K562 (cell line): ENCODE measurements around the gene SLC38A11. TPM values are rescaled to one million over a fixed set of nuclear protein-coding genes. Genes with fewer than 3 reads are reported as not detected.

Source experiments
- ATAC-seq: fragments of 200-7000 bp; cut with Tn5 transposase; 3 replicates; pipeline ENCODE4 v1.9.1; 2020; ENCODE audit warnings: moderate library complexity
- BruUV-seq: library from RNA; stranded (reverse); fragments of 400-500 nt; replicated peaks from 2 replicates; lab custom pipeline; 2021; lab: Mats Ljungman, UMichigan
- CTCF ChIA-PET: fragments of 300-600 bp; formaldehyde crosslinking; extraction: SDS; loops from one replicate; lab custom pipeline; 2021; ENCODE audit warnings: low intra/inter-chr PET ratio; lab: Yijun Ruan, JAX
- POLR2A ChIA-PET: fragments of 300-600, 350-650 bp; sonication (Branson Sonifier 250); formaldehyde crosslinking; extraction: SDS; loops from one replicate; lab custom pipeline; 2021; ENCODE audit warnings: antibody characterized with exemption, inconsistent platforms; lab: Yijun Ruan, JAX
- DNase-seq, 4 experiments: peaks; one replicate each; pipeline versions ENCODE4 v3.0.0 to v3.0.0-alpha.2; 2011 to 2018; ENCODE audit warnings: low spot score in 3 of 4, mixed read lengths in 3 of 4; ENCODE audit errors: extremely low read depth in 1 of 4
- FAIRE-seq: peaks from 2 replicates; lab custom pipeline; 2011; peaks lifted over from hg19 to GRCh38; lab: Jason Lieb, UNC
- H2AFZ ChIP-seq: 2 replicates; pipeline ENCODE4 v1.6.0; 2011; ENCODE audit warnings: low read depth, low read length, control low read depth, inconsistent platforms
- H3K27ac ChIP-seq: fragments of 200-600 bp; 3 replicates; pipeline ENCODE4 v1.8.0; 2011; ENCODE audit warnings: low read depth, mild to moderate bottlenecking, control low read depth, inconsistent platforms, low read length, moderate library complexity, mixed read lengths; ENCODE audit errors: extremely low read depth
- H3K27me3 ChIP-seq, 2 experiments: fragments of 300-600 bp in 1 of 2; 2 replicates in 1 of 2; 3 replicates in 1 of 2; pipeline versions ENCODE4 v1.6.0 to v1.8.0; 2011; ENCODE audit warnings: inconsistent platforms in 2 of 2, low read length in 2 of 2, mild to moderate bottlenecking in 1 of 2, mixed read lengths in 1 of 2, moderate library complexity in 1 of 2; ENCODE audit not compliant: control insufficient read depth in 2 of 2, insufficient read depth in 2 of 2
- H3K36me3 ChIP-seq: fragments of 300-600 bp; 3 replicates; pipeline ENCODE4 v1.8.0; 2011; ENCODE audit warnings: mild to moderate bottlenecking, low read length, inconsistent platforms; ENCODE audit not compliant: control insufficient read depth, insufficient read depth
- H3K4me1 ChIP-seq, 2 experiments: fragments of 200-600 bp in 1 of 2; replicated peaks in 1 of 2; 2 replicates in 1 of 2; 3 replicates in 1 of 2; pipeline versions ENCODE4 v1.5.1 to v1.8.0; 2011; ENCODE audit warnings: inconsistent platforms in 2 of 2, low read length in 2 of 2, mild to moderate bottlenecking in 1 of 2, mixed read lengths in 1 of 2, moderate library complexity in 1 of 2; ENCODE audit not compliant: control insufficient read depth in 2 of 2, insufficient read depth in 2 of 2
- H3K4me2 ChIP-seq: 2 replicates; pipeline ENCODE4 v1.6.1; 2011; ENCODE audit warnings: low read length, control low read depth, inconsistent platforms, mixed read lengths; ENCODE audit not compliant: insufficient read depth
- H3K4me3 ChIP-seq: fragments of 200-600 bp; sonication (generic), shearing (Covaris generic); 2 replicates; pipeline ENCODE4 v1.5.1; 2016; ENCODE audit warnings: control low read depth, inconsistent platforms
- H3K79me2 ChIP-seq: fragments of 200-600 bp; 3 replicates; pipeline ENCODE4 v1.8.0; 2011; ENCODE audit warnings: low read length, inconsistent platforms; ENCODE audit not compliant: control insufficient read depth, insufficient read depth
- H3K9ac ChIP-seq, 2 experiments: 2 replicates each; pipeline versions ENCODE4 v1.6.0 to v1.6.1; 2011; ENCODE audit warnings: low read depth in 2 of 2, low read length in 2 of 2, control low read depth in 1 of 2, inconsistent platforms in 1 of 2, mild to moderate bottlenecking in 1 of 2, mixed read lengths in 1 of 2; ENCODE audit not compliant: insufficient read depth in 1 of 2
- H3K9me1 ChIP-seq: one replicate; pipeline ENCODE4 v1.6.0; 2011; ENCODE audit warnings: inconsistent platforms, mild to moderate bottlenecking, low read length, moderate library complexity; ENCODE audit not compliant: control insufficient read depth, insufficient read depth
- H3K9me3 ChIP-seq: replicated peaks from 2 replicates; pipeline ENCODE4 v1.5.1; 2011; ENCODE audit warnings: low read depth, low read length, inconsistent platforms; ENCODE audit not compliant: control insufficient read depth, insufficient read depth
- H4K20me1 ChIP-seq: replicated peaks from 2 replicates; pipeline ENCODE4 v1.6.1; 2011; ENCODE audit warnings: low read length, inconsistent platforms, mixed read lengths; ENCODE audit not compliant: control insufficient read depth, insufficient read depth
- ARID2 ChIP-seq: fragments of 450-650 bp; IDR thresholded peaks from 2 replicates; pipeline ENCODE4 v1.6.1; 2017; ENCODE audit warnings: antibody characterized with exemption, mild to moderate bottlenecking
- CEBPG ChIP-seq, 3 experiments: fragments of 200-800 bp in 1 of 3; sonication (Bioruptor generic) in 1 of 3; sonication (generic) in 1 of 3; formaldehyde crosslinking in 1 of 3; IDR thresholded peaks in 2 of 3; conservative IDR thresholded peaks in 1 of 3; 2 replicates each; pipeline versions ENCODE4 v1.6.1 to v1.8.0; 2016 to 2022; ENCODE audit warnings: missing compliant biosample characterization in 2 of 3, missing genetic modification characterization in 2 of 3, mild to moderate bottlenecking in 1 of 3, missing genetic modification reagents in 1 of 3
- ELF2 ChIP-seq: fragments of 250-450 bp; sonication (Bioruptor Pico); IDR thresholded peaks from 2 replicates; pipeline ENCODE4 v1.5.0; 2021; ENCODE audit warnings: mild to moderate bottlenecking
- EP300 ChIP-seq: IDR thresholded peaks from 2 replicates; pipeline ENCODE4 v1.6.1; 2012; ENCODE audit warnings: low read length, improper control_type of control experiment
- KLF10 ChIP-seq: fragments of 250-450 bp; sonication (Bioruptor Pico); IDR thresholded peaks from 2 replicates; pipeline ENCODE4 v1.6.1; 2021; ENCODE audit warnings: matching md5 sums
- NEUROD1 ChIP-seq: fragments of 150-350 bp; IDR thresholded peaks from 2 replicates; pipeline ENCODE4 v1.6.1; 2014; ENCODE audit warnings: borderline replicate concordance, low read length, low read depth; ENCODE audit not compliant: partially characterized antibody
- NFIX ChIP-seq: fragments of 250-450 bp; sonication (Bioruptor Pico); IDR thresholded peaks from 2 replicates; pipeline ENCODE4 v1.4.0; 2020; ENCODE audit warnings: low read depth, mild to moderate bottlenecking, moderate library complexity
- NRF1 ChIP-seq, 2 experiments: fragments of 450-650 bp; IDR thresholded peaks in 1 of 2; conservative IDR thresholded peaks in 1 of 2; 2 replicates each; pipeline ENCODE4 v1.6.1; 2014; ENCODE audit warnings: mild to moderate bottlenecking in 2 of 2
- NUFIP1 ChIP-seq: fragments of 450-650 bp; IDR thresholded peaks from 2 replicates; pipeline ENCODE4 v1.6.1; 2018; ENCODE audit not compliant: partially characterized antibody
- PRMT5 ChIP-seq: sonication (generic); formaldehyde crosslinking; IDR thresholded peaks from 2 replicates; pipeline ENCODE4 v1.5.0; 2020; ENCODE audit warnings: missing genetic modification reagents
- RAD21 ChIP-seq, 2 experiments: fragments of 250-450 bp in 1 of 2; fragments of 450-650 bp in 1 of 2; sonication (Bioruptor Pico) in 1 of 2; formaldehyde crosslinking in 1 of 2; IDR thresholded peaks in 1 of 2; conservative IDR thresholded peaks in 1 of 2; 2 replicates each; pipeline versions ENCODE4 v1.4.0 to v1.8.0; 2020 to 2022; ENCODE audit warnings: mild to moderate bottlenecking in 2 of 2, moderate library complexity in 1 of 2
- SMARCA5 ChIP-seq: fragments of 450-650 bp; IDR thresholded peaks from 2 replicates; pipeline ENCODE4 v1.6.1; 2016
- STAT5B ChIP-seq: fragments of 250-450 bp; sonication (Bioruptor Pico); IDR thresholded peaks from 2 replicates; pipeline ENCODE4 v1.8.0; 2021; ENCODE audit warnings: mild to moderate bottlenecking, inconsistent platforms
- ZFP36 ChIP-seq: fragments of 150-350 bp; IDR thresholded peaks from 2 replicates; pipeline ENCODE4 v1.6.1; 2018; ENCODE audit warnings: low read length, low read depth; ENCODE audit not compliant: partially characterized antibody
- ZNF124 ChIP-seq: sonication (generic); formaldehyde crosslinking; IDR thresholded peaks from 2 replicates; pipeline ENCODE4 v1.8.1; 2022; ENCODE audit warnings: missing genetic modification reagents
- ZNF224 ChIP-seq: sonication (generic); formaldehyde crosslinking; IDR thresholded peaks from 2 replicates; pipeline ENCODE4 v1.8.0; 2022; ENCODE audit warnings: mild to moderate bottlenecking, missing genetic modification reagents
- ZNF316 ChIP-seq: fragments of 450-650 bp; IDR thresholded peaks from 2 replicates; pipeline ENCODE4 v1.6.1; 2016
- WGBS: fragments of 100-300 bp; shearing (Covaris generic); methylation state at CpG from one replicate; pipeline ENCODE4 v1.1.6; 2016; ENCODE audit warnings: low coverage, mixed read lengths; ENCODE audit not compliant: insufficient coverage; ENCODE audit errors: missing lambda C conversion rate; 5-methylcytosine and 5-hydroxymethylcytosine counted together
- in situ Hi-C: fragments of 300-500 bp; cut with MboI; formaldehyde crosslinking; loops from 4 replicates; pipeline ENCODE4 v1.15.0; 2018; ENCODE audit warnings: inconsistent platforms, mixed read lengths
- intact Hi-C: fragments of 100-400 bp; cut with micrococcal nuclease; formaldehyde crosslinking; loops from 2 replicates; pipeline ENCODE4 v1.14.2; 2022
- polyA plus RNA-seq, 8 experiments: library from polyadenylated mRNA; depleted of rRNA in 4 of 8; stranded (reverse) in 5 of 8; unstranded in 3 of 8; fragments of >200 nt; fragmentation: Nextera tagmentation in 2 of 8; fragmentation: Illumina TruSeq in 1 of 8; extraction: Ambion mirVana in 2 of 8; extraction: Trizol in 1 of 8; gene quantifications; 2 replicates each; pipeline versions ENCODE4 v1.2.1 to v1.2.3, GENCODE V29; 2011 to 2014; ENCODE audit warnings: inconsistent platforms in 1 of 8, missing spikeins in 1 of 8
- total RNA-seq, 7 experiments: library from RNA; depleted of rRNA in 6 of 7; stranded (reverse); fragments of >200 nt in 6 of 7; fragmentation: Illumina TruSeq in 2 of 7; extraction: Trizol in 2 of 7; gene quantifications; 2 replicates each; pipeline versions ENCODE4 v1.2.1 to v1.2.3, GENCODE V29; 2011 to 2021; ENCODE audit warnings: low replicate concordance in 1 of 7
- TF ChIP-seq, protein P1 (sequence below): IDR thresholded peaks from 3 replicates; pipeline ENCODE4 v1.6.1; 2011; ENCODE audit warnings: borderline replicate concordance, mild to moderate bottlenecking, moderate library complexity; ENCODE audit not compliant: insufficient read length; ENCODE audit errors: extremely low read depth
- TF ChIP-seq, protein P2 (sequence below): fragments of 450-650 bp; formaldehyde crosslinking; IDR thresholded peaks from 2 replicates; pipeline ENCODE4 v1.4.0; 2020; ENCODE audit warnings: mild to moderate bottlenecking
- TF ChIP-seq, protein P3 (sequence below): fragments of 250-450 bp; sonication (Bioruptor Pico); IDR thresholded peaks from 2 replicates; pipeline ENCODE4 v1.5.0; 2020; ENCODE audit warnings: mild to moderate bottlenecking

Gene SLC38A11
- total and polyA plus RNA-seq, 9 of the 15 experiments (the other 6 are each of a cell fraction or from before 2014, with no cell fraction given): not detected

DNA sequence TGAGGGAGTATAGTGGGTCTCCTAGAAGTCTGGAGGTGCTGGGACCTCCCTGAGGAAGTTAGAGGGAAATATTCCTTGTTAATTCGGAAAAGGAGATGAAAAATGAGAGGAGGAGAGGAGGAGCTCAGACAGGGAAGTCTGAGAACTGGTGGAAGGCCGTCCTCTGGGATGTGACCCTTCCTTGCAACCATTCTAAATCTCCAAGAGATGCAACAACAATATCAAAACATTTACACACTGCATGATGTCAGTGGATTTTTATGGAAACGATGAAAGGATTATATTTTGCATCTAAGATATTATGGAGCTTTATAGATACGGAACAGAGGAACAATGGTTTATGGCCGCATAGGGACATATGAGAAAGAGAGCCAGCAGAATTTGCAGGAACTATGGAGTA is 63.9 kb downstream of the SLC38A11 start:
- Histone ChIP-seq H3K36me3 (no peaks in the 10 kb centered on the region), H3K4me1 (no peaks in the 10 kb centered on the region), H3K27me3 (no peaks in the 10 kb centered on the region), H3K4me3 (no peak overlapping the region), H3K27ac (no peak overlapping the region), H3K9me3 (no peaks in the 10 kb centered on the region; the same call in 1 of the 2 replicates), H3K4me2 (no peak overlapping the region), H4K20me1 (no peaks in the 10 kb centered on the region), H3K9ac (no peak overlapping the region), H3K9me1 (no peaks in the 10 kb centered on the region), H3K79me2 (no peaks in the 10 kb centered on the region), H2AFZ (no peak overlapping the region)
- DNase-seq (no peak), FAIRE-seq (no peak), ATAC-seq (no peak)
- POLR2A ChIA-PET: no interaction called here
- intact Hi-C loops: no loop called here
- 1% methylated on average over 5 of the region's 5 CpGs for WGBS
- in situ Hi-C loops: no loop called here
- no TSS peak for BruUV-seq
- CTCF ChIA-PET: no interaction called here
- TF ChIP-seq ZFP36 (no peak), EP300 (no peak), NRF1 (conservative IDR thresholded peaks at IDR 0.05 in 1 of 2, IDR thresholded peaks at IDR 0.05 in 1 of 2) (no peak), ZNF124 (CRISPR knock-in tag) (no peak), ZNF316 (no peak), CEBPG (CRISPR knock-in tag; IDR thresholded peaks at IDR 0.05) (no peak), CEBPG (tag; conservative IDR thresholded peaks at IDR 0.05 in 1 of 2, IDR thresholded peaks at IDR 0.05 in 1 of 2) (no peak), STAT5B (no peak), NEUROD1 (no peak), NUFIP1 (no peak), ELF2 (CRISPR knock-in tag) (no peak), KLF10 (no peak), NFIX (CRISPR knock-in tag) (no peak), PRMT5 (CRISPR knock-in tag) (no peak), SMARCA5 (no peak), ARID2 (no peak), ZNF224 (CRISPR knock-in tag) (no peak), RAD21 (CRISPR knock-in tag; conservative IDR thresholded peaks at IDR 0.05 in 1 of 2, IDR thresholded peaks at IDR 0.05 in 1 of 2) (no peak)
- TF ChIP-seq, protein P1, sequence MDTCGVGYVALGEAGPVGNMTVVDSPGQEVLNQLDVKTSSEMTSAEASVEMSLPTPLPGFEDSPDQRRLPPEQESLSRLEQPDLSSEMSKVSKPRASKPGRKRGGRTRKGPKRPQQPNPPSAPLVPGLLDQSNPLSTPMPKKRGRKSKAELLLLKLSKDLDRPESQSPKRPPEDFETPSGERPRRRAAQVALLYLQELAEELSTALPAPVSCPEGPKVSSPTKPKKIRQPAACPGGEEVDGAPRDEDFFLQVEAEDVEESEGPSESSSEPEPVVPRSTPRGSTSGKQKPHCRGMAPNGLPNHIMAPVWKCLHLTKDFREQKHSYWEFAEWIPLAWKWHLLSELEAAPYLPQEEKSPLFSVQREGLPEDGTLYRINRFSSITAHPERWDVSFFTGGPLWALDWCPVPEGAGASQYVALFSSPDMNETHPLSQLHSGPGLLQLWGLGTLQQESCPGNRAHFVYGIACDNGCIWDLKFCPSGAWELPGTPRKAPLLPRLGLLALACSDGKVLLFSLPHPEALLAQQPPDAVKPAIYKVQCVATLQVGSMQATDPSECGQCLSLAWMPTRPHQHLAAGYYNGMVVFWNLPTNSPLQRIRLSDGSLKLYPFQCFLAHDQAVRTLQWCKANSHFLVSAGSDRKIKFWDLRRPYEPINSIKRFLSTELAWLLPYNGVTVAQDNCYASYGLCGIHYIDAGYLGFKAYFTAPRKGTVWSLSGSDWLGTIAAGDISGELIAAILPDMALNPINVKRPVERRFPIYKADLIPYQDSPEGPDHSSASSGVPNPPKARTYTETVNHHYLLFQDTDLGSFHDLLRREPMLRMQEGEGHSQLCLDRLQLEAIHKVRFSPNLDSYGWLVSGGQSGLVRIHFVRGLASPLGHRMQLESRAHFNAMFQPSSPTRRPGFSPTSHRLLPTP: no peak
- TF ChIP-seq, protein P2, sequence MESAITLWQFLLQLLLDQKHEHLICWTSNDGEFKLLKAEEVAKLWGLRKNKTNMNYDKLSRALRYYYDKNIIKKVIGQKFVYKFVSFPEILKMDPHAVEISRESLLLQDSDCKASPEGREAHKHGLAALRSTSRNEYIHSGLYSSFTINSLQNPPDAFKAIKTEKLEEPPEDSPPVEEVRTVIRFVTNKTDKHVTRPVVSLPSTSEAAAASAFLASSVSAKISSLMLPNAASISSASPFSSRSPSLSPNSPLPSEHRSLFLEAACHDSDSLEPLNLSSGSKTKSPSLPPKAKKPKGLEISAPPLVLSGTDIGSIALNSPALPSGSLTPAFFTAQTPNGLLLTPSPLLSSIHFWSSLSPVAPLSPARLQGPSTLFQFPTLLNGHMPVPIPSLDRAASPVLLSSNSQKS (CRISPR knock-in tag): no peak
- TF ChIP-seq, protein P3, sequence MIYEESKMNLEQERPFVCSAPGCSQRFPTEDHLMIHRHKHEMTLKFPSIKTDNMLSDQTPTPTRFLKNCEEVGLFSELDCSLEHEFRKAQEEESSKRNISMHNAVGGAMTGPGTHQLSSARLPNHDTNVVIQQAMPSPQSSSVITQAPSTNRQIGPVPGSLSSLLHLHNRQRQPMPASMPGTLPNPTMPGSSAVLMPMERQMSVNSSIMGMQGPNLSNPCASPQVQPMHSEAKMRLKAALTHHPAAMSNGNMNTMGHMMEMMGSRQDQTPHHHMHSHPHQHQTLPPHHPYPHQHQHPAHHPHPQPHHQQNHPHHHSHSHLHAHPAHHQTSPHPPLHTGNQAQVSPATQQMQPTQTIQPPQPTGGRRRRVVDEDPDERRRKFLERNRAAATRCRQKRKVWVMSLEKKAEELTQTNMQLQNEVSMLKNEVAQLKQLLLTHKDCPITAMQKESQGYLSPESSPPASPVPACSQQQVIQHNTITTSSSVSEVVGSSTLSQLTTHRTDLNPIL (CRISPR knock-in tag): no peak
